Loucy (cell line): ENCODE measurements around the gene OGA.

ENCODE experiments used
- EZH2phosphoT487 ChIP-seq: fragments of 200-600 bp; IDR thresholded peaks from 2 replicates; pipeline ENCODE4 v1.6.1; 2018; ENCODE audit warnings: antibody characterized with exemption, mild to moderate bottlenecking, moderate library complexity, borderline replicate concordance
- TF ChIP-seq, protein P1 (sequence below): fragments of 200-600 bp; sonication (generic); conservative IDR thresholded peaks from 2 replicates; pipeline ENCODE4 v1.5.1; 2014; ENCODE audit warnings: mild to moderate bottlenecking, antibody characterized with exemption, low read length

DNA sequence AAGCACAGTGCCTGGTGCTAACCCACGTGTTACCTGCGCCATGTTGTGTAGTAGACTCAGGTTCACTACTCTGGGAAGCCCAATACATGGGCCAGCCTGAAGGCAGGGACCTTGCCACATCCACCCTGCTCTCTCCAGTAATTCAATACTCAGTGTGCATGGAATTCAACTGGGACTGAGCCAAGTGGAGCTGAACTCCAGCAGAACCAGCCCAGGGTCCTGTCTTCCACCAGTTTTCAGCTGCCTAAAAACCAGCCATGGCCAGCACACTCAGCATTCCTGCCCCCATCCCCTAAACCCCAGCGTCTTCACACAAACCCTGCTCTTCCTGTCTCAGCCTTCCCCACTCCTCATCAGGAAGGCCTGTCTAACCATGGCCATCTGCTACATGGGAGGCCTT, 57.7 kb downstream of the OGA start:
- TF ChIP-seq, protein P1, sequence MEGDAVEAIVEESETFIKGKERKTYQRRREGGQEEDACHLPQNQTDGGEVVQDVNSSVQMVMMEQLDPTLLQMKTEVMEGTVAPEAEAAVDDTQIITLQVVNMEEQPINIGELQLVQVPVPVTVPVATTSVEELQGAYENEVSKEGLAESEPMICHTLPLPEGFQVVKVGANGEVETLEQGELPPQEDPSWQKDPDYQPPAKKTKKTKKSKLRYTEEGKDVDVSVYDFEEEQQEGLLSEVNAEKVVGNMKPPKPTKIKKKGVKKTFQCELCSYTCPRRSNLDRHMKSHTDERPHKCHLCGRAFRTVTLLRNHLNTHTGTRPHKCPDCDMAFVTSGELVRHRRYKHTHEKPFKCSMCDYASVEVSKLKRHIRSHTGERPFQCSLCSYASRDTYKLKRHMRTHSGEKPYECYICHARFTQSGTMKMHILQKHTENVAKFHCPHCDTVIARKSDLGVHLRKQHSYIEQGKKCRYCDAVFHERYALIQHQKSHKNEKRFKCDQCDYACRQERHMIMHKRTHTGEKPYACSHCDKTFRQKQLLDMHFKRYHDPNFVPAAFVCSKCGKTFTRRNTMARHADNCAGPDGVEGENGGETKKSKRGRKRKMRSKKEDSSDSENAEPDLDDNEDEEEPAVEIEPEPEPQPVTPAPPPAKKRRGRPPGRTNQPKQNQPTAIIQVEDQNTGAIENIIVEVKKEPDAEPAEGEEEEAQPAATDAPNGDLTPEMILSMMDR, result no peak
- no peak for TF ChIP-seq EZH2phosphoT487
